Left renal cortex interstitium (tissue), 4 donors: ENCODE data around the gene TGFB1I1. TPM values are rescaled to one million over a fixed set of nuclear protein-coding genes. Genes with fewer than 3 reads are reported as not detected.
"Not testable (repeated sequence)": the region's sequence is repeated elsewhere in the genome, so short reads cannot be mapped to it uniquely, and the experiment has no call there.

ENCODE experiments used
- DNase-seq, 4 donors: peaks; one replicate each; pipeline ENCODE4 v3.0.0-alpha.2; 2013; ENCODE audit warnings: low read depth in 4 of 4, low spot score in 2 of 4, missing footprints in 1 of 4
- polyA plus RNA-seq, 4 donors: library from polyadenylated mRNA; unstranded; fragments of 120-200 nt; gene quantifications; one replicate each; pipeline ENCODE4 v1.2.1, GENCODE V29; 2013; ENCODE audit not compliant: insufficient read length in 4 of 4

The TGFB1I1 gene
- polyA plus RNA-seq, 4 donors = 36.1 to 57.8 (median 49.3) TPM

GRCh38 chr16:31467151-31467773, 4.7 kb upstream of the TGFB1I1 start:
- no peak for DNase-seq

GRCh38 chr16:31467858-31468257, 4.1 kb upstream of the TGFB1I1 start:
- DNase-seq = no peak

- no peak for DNase-seq
Measured at GRCh38 chr16:31470615-31471014, 1.3 kb upstream of the TGFB1I1 start.

- DNase-seq = no peak
Measured at GRCh38 chr16:31471241-31471874, 594 bp upstream of the TGFB1I1 start.

- no peak for DNase-seq
Measured at GRCh38 chr16:31472709-31473203, 804 bp downstream of the TGFB1I1 start.

- no peak for DNase-seq
Measured at GRCh38 chr16:31473264-31473984, 1.5 kb downstream of the TGFB1I1 start.

GRCh38 chr16:31474173-31474714, 2.3 kb downstream of the TGFB1I1 start:
- DNase-seq = no peak

GRCh38 chr16:31474773-31475738, 3.1 kb downstream of the TGFB1I1 start:
- no peak for DNase-seq

GRCh38 chr16:31475946-31476302, 4.0 kb downstream of the TGFB1I1 start:
- DNase-seq = no peak

- DNase-seq = no peak
Measured at GRCh38 chr16:31476303-31477219, 4.6 kb downstream of the TGFB1I1 start.

- DNase-seq = no peak
Measured at GRCh38 chr16:31477220-31478216, 5.6 kb downstream of the TGFB1I1 start.

- no peak for DNase-seq
Measured at GRCh38 chr16:31478956-31479355, 7.0 kb downstream of the TGFB1I1 start.

GRCh38 chr16:31479751-31480150, 7.8 kb downstream of the TGFB1I1 start:
- DNase-seq = no peak

GRCh38 chr16:31480851-31481536, 9.0 kb downstream of the TGFB1I1 start:
- DNase-seq = no peak

- DNase-seq = no peak
Measured at GRCh38 chr16:31483081-31483480, 11.1 kb downstream of the TGFB1I1 start, which contains the start of gene SLC5A2. SLC5A2 (plus strand) TSS chr16:31483123; CDS start chr16:31483137, 14 bp downstream.

GRCh38 chr16:31484048-31484447, 12.1 kb downstream of the TGFB1I1 start:
- DNase-seq = not testable (repeated sequence)

GRCh38 chr16:31484491-31485171, 12.7 kb downstream of the TGFB1I1 start:
- DNase-seq = no peak
